HEK293 (cell line): ENCODE results near the gene SBF2.
A peak's percentile ranks its signal among the peaks of the same experiment; 100 is the strongest.

Experiments used
- CTCF ChIA-PET: fragments of 350-600 bp; formaldehyde crosslinking; extraction: SDS; loops from one replicate; lab custom pipeline; 2021; ENCODE audit warnings: antibody characterized with exemption; lab: Yijun Ruan, JAX
- POLR2A ChIA-PET: fragments of 300-600 bp; formaldehyde crosslinking; extraction: SDS; loops from one replicate; lab custom pipeline; 2020; ENCODE audit warnings: antibody characterized with exemption, inconsistent platforms; lab: Yijun Ruan, JAX
- H3K27ac ChIP-seq: fragments of 200-500 bp; sonication (Bioruptor generic); 2 replicates; pipeline ENCODE4 v1.5.1; 2014; ENCODE audit warnings: low read depth, low read length, control low read depth, inconsistent platforms; ENCODE audit errors: extremely low read depth
- H3K36me3 ChIP-seq, 2 experiments: fragments of 200-500 bp in 1 of 2; sonication (Bioruptor generic) in 1 of 2; 1 replicate in 1 of 2; 2 replicates in 1 of 2; pipeline ENCODE4 v1.5.1; 2014 to 2017; ENCODE audit warnings: inconsistent platforms in 2 of 2, low read length in 2 of 2; ENCODE audit not compliant: control insufficient read depth in 2 of 2, insufficient read depth in 1 of 2
- H3K4me1 ChIP-seq: fragments of 200-500 bp; sonication (Bioruptor generic); 2 replicates; pipeline ENCODE4 v1.5.1; 2014; ENCODE audit warnings: mild to moderate bottlenecking, low read length, inconsistent platforms; ENCODE audit not compliant: control insufficient read depth, insufficient read depth
- H3K4me3 ChIP-seq: 2 replicates; pipeline ENCODE4 v1.5.1; 2011; ENCODE audit warnings: low read depth, mild to moderate bottlenecking, control low read depth, low read length, moderate library complexity
- H3K9me3 ChIP-seq: fragments of 200-500 bp; sonication (Bioruptor generic); 2 replicates; pipeline ENCODE4 v1.5.1; 2014; ENCODE audit warnings: low read depth, low read length, inconsistent platforms; ENCODE audit not compliant: control insufficient read depth, insufficient read depth
- HOXD13 ChIP-seq: sonication (generic); formaldehyde crosslinking; IDR thresholded peaks from 2 replicates; pipeline ENCODE4 v1.8.0; 2022; ENCODE audit warnings: missing genetic modification reagents, borderline replicate concordance
- IKZF3 ChIP-seq: fragments of 450-650 bp; IDR thresholded peaks from 2 replicates; pipeline ENCODE4 v1.5.0; 2018; ENCODE audit warnings: missing biosample characterization, mild to moderate bottlenecking, missing genetic modification characterization, moderate library complexity
- ZBTB26 ChIP-seq: fragments of 450-650 bp; formaldehyde crosslinking; optimal IDR thresholded peaks from 2 replicates; pipeline ENCODE3; 2016; ENCODE audit warnings: missing biosample characterization, mild to moderate bottlenecking, missing genetic modification characterization
- ZFP69B ChIP-seq: fragments of 450-650 bp; formaldehyde crosslinking; IDR thresholded peaks from 2 replicates; pipeline ENCODE4 v1.5.1; 2016; ENCODE audit warnings: missing biosample characterization, missing genetic modification characterization
- ZNF19 ChIP-seq: fragments of 450-650 bp; formaldehyde crosslinking; IDR thresholded peaks from 2 replicates; pipeline ENCODE4; 2016; ENCODE audit warnings: missing biosample characterization, missing genetic modification characterization, low read depth
- ZNF354C ChIP-seq: fragments of 450-650 bp; formaldehyde crosslinking; IDR thresholded peaks from 2 replicates; pipeline ENCODE4 v1.5.1; 2016; ENCODE audit warnings: missing biosample characterization, missing genetic modification characterization, low read depth, borderline replicate concordance
- ZNF404 ChIP-seq: fragments of 450-650 bp; formaldehyde crosslinking; IDR thresholded peaks from 2 replicates; pipeline ENCODE4 v1.5.1; 2017; ENCODE audit warnings: missing biosample characterization, missing genetic modification characterization
- ZNF423 ChIP-seq: fragments of 450-650 bp; formaldehyde crosslinking; IDR thresholded peaks from 2 replicates; pipeline ENCODE4 v1.5.1; 2016; ENCODE audit warnings: missing biosample characterization, missing genetic modification characterization
- ZNF639 ChIP-seq: fragments of 450-650 bp; formaldehyde crosslinking; IDR thresholded peaks from 2 replicates; pipeline ENCODE4 v1.5.1; 2016; ENCODE audit warnings: missing biosample characterization, missing genetic modification characterization
- ZNF645 ChIP-seq: fragments of 450-650 bp; formaldehyde crosslinking; IDR thresholded peaks from 2 replicates; pipeline ENCODE4; 2016; ENCODE audit warnings: missing biosample characterization, missing genetic modification characterization
- TF ChIP-seq, protein P1 (sequence below): fragments of 450-650 bp; formaldehyde crosslinking; IDR thresholded peaks from 2 replicates; pipeline ENCODE4 v1.5.1; 2017; ENCODE audit warnings: missing biosample characterization, missing genetic modification characterization
- TF ChIP-seq, protein P2 (sequence below): fragments of 450-650 bp; formaldehyde crosslinking; IDR thresholded peaks from 2 replicates; pipeline ENCODE4 v1.5.1; 2016; ENCODE audit warnings: missing biosample characterization, missing genetic modification characterization
- TF ChIP-seq, protein P3 (sequence below): fragments of 450-650 bp; formaldehyde crosslinking; IDR thresholded peaks from 2 replicates; pipeline ENCODE4 v1.5.1; 2017; ENCODE audit warnings: missing biosample characterization, missing genetic modification characterization

Gene SBF2

GRCh38 chr11:9754010-9754471 lies 540.0 kb downstream of the SBF2 start:
- CTCF ChIA-PET: interaction anchor here (0.6 kb wide), 1 partner anchor 571 kb away, joined by 3 read pairs; no protein-coding TSS in a partner anchor
- H3K4me3 ChIP-seq: no peak overlapping the region
- no peaks in the 10 kb centered on the region for H3K4me1 ChIP-seq
- TF ChIP-seq ZNF645 (tag by site-specific recombination) (no peak), ZNF404 (tag by site-specific recombination) (no peak), IKZF3 (no peak), ZNF19 (tag by site-specific recombination) (no peak), ZBTB26 (tag by site-specific recombination) (no peak)
- TF ChIP-seq, protein P1, sequence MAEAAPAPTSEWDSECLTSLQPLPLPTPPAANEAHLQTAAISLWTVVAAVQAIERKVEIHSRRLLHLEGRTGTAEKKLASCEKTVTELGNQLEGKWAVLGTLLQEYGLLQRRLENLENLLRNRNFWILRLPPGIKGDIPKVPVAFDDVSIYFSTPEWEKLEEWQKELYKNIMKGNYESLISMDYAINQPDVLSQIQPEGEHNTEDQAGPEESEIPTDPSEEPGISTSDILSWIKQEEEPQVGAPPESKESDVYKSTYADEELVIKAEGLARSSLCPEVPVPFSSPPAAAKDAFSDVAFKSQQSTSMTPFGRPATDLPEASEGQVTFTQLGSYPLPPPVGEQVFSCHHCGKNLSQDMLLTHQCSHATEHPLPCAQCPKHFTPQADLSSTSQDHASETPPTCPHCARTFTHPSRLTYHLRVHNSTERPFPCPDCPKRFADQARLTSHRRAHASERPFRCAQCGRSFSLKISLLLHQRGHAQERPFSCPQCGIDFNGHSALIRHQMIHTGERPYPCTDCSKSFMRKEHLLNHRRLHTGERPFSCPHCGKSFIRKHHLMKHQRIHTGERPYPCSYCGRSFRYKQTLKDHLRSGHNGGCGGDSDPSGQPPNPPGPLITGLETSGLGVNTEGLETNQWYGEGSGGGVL (tag by site-specific recombination): no peak
- H3K9me3 ChIP-seq: no peaks in the 10 kb centered on the region
- H3K27ac ChIP-seq: no peak overlapping the region
- H3K36me3 ChIP-seq: peaks cover 0 to 18% of the 10 kb centered on the region in 2 experiments; a peak in 1 of 3 replicates
- POLR2A ChIA-PET: interaction anchor here (0.8 kb wide), 1 partner anchor 551 kb away, joined by 3 read pairs; the partner anchor contains the start of gene ADM

- TF ChIP-seq ZFP69B (tag by site-specific recombination): 0 out of 2 replicates have a peak, but pooled peaks have one; percentile 43
- no peak for TF ChIP-seq ZNF354C
- TF ChIP-seq, protein P2, sequence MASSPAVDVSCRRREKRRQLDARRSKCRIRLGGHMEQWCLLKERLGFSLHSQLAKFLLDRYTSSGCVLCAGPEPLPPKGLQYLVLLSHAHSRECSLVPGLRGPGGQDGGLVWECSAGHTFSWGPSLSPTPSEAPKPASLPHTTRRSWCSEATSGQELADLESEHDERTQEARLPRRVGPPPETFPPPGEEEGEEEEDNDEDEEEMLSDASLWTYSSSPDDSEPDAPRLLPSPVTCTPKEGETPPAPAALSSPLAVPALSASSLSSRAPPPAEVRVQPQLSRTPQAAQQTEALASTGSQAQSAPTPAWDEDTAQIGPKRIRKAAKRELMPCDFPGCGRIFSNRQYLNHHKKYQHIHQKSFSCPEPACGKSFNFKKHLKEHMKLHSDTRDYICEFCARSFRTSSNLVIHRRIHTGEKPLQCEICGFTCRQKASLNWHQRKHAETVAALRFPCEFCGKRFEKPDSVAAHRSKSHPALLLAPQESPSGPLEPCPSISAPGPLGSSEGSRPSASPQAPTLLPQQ (tag by site-specific recombination): peak; percentile 34; the same call in 1 of the 2 replicates
- no peak for TF ChIP-seq ZNF423 (tag by site-specific recombination)
- TF ChIP-seq HOXD13: no peak
- TF ChIP-seq, protein P3, sequence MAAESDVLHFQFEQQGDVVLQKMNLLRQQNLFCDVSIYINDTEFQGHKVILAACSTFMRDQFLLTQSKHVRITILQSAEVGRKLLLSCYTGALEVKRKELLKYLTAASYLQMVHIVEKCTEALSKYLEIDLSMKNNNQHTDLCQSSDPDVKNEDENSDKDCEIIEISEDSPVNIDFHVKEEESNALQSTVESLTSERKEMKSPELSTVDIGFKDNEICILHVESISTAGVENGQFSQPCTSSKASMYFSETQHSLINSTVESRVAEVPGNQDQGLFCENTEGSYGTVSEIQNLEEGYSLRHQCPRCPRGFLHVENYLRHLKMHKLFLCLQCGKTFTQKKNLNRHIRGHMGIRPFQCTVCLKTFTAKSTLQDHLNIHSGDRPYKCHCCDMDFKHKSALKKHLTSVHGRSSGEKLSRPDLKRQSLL (tag by site-specific recombination): no peak
- no peak for TF ChIP-seq ZNF639 (tag by site-specific recombination)
- TF ChIP-seq, all 188 proteins: peak for 2
- H3K4me3 ChIP-seq: no peak overlapping the region
- POLR2A ChIA-PET: no interaction called here
- H3K4me1 ChIP-seq: no peaks in the 10 kb centered on the region
- CTCF ChIA-PET: interaction anchor here (0.6 kb wide), 1 partner anchor 175 kb away, joined by 4 read pairs; no protein-coding TSS in a partner anchor
- H3K9me3 ChIP-seq: no peaks in the 10 kb centered on the region
- H3K36me3 ChIP-seq: peaks cover 0 to 22% of the 10 kb centered on the region in 2 experiments; a peak in 1 of 3 replicates
- H3K27ac ChIP-seq: no peak overlapping the region
Observed at GRCh38 chr11:9753021-9753420, 541.0 kb downstream of the SBF2 start.
